ENCODE measurements around the gene PIEZO1. TPM values are rescaled to one million over a fixed set of nuclear protein-coding genes. Genes with fewer than 3 reads are reported as not detected.
A peak's percentile ranks its signal among the peaks of the same experiment; 100 is the strongest.

PIEZO1 gene
- total and polyA plus RNA-seq, 2 donors (not counting 1 experiment from before 2014, with no cell fraction given), result 94.5 to 313 TPM

GRCh38 chr16:88747588-88748301 lies 37.3 kb downstream of the PIEZO1 start:
- peaks cover 1% of the 10 kb centered on the region for H4K20me1 ChIP-seq (ENCODE audit: control insufficient read depth, extremely low read depth, insufficient read depth, low read length)
- H3K4me1 ChIP-seq (ENCODE audit: control insufficient read depth, extremely low read depth, insufficient read depth, low read length), result peaks cover 2% of the 10 kb centered on the region
- no peak overlapping the region for H3K27ac ChIP-seq (ENCODE audit: insufficient read depth, low read length)
- H3K79me2 ChIP-seq (ENCODE audit: control insufficient read depth, insufficient read depth, low read length), result peaks cover 52% of the 10 kb centered on the region
- H3K4me3 ChIP-seq (replicated peaks in 1 of 4; ENCODE audit: control extremely low read depth in 1 of 4, insufficient read depth in 1 of 4, low read depth in 3 of 4, low read length in 4 of 4), result no peak overlapping the region
- H3K9ac ChIP-seq (ENCODE audit: insufficient read depth, low read length), result no peak overlapping the region
- no peak for DNase-seq (ENCODE audit: low read depth in 2 of 2)
- no peaks in the 10 kb centered on the region for H3K27me3 ChIP-seq (ENCODE audit: control insufficient read depth, insufficient read depth, low read length)
- no peaks in the 10 kb centered on the region for H3K9me3 ChIP-seq (ENCODE audit: control insufficient read depth, insufficient read depth, low read depth, low read length)
- TF ChIP-seq CTCF (conservative IDR thresholded peaks at IDR 0.05 in 1 of 2, IDR thresholded peaks at IDR 0.05 in 1 of 2; ENCODE audit: low read depth in 1 of 2, low read length in 2 of 2) (peak in 1 of 2 donors; percentile 24), EZH2 (IDR thresholded peaks at IDR 0.05; ENCODE audit: low read length, missing control alignments) (no peak)
- no peak overlapping the region for H3K4me2 ChIP-seq (ENCODE audit: extremely low read depth, insufficient read depth, low read length)
- H3K36me3 ChIP-seq (ENCODE audit: control insufficient read depth, insufficient read depth, low read length), result peaks cover 12% of the 10 kb centered on the region
- no peak overlapping the region for H2AFZ ChIP-seq (ENCODE audit: low read length)

GRCh38 chr16:88746506-88746905 lies 38.5 kb downstream of the PIEZO1 start:
- no peaks in the 10 kb centered on the region for H3K9me3 ChIP-seq (ENCODE audit: control insufficient read depth, insufficient read depth, low read depth, low read length)
- TF ChIP-seq CTCF (conservative IDR thresholded peaks at IDR 0.05 in 1 of 2, IDR thresholded peaks at IDR 0.05 in 1 of 2; ENCODE audit: low read depth in 1 of 2, low read length in 2 of 2) (no peak), EZH2 (IDR thresholded peaks at IDR 0.05; ENCODE audit: low read length, missing control alignments) (no peak)
- H3K4me1 ChIP-seq (ENCODE audit: control insufficient read depth, extremely low read depth, insufficient read depth, low read length), result peaks cover 2% of the 10 kb centered on the region
- peaks cover 1% of the 10 kb centered on the region for H4K20me1 ChIP-seq (ENCODE audit: control insufficient read depth, extremely low read depth, insufficient read depth, low read length)
- H3K27me3 ChIP-seq (ENCODE audit: control insufficient read depth, insufficient read depth, low read length), result no peaks in the 10 kb centered on the region
- H2AFZ ChIP-seq (ENCODE audit: low read length), result no peak overlapping the region
- H3K79me2 ChIP-seq (ENCODE audit: control insufficient read depth, insufficient read depth, low read length), result peaks cover 44% of the 10 kb centered on the region
- H3K9ac ChIP-seq (ENCODE audit: insufficient read depth, low read length), result no peak overlapping the region
- H3K4me2 ChIP-seq (ENCODE audit: extremely low read depth, insufficient read depth, low read length), result no peak overlapping the region
- DNase-seq (ENCODE audit: low read depth in 2 of 2), result peak in 1 of 2 donors; percentile 36
- H3K36me3 ChIP-seq (ENCODE audit: control insufficient read depth, insufficient read depth, low read length), result peaks cover 15% of the 10 kb centered on the region
- no peak overlapping the region for H3K27ac ChIP-seq (ENCODE audit: insufficient read depth, low read length)
- H3K4me3 ChIP-seq (replicated peaks in 1 of 4; ENCODE audit: control extremely low read depth in 1 of 4, insufficient read depth in 1 of 4, low read depth in 3 of 4, low read length in 4 of 4), result no peak overlapping the region

GRCh38 chr16:88744577-88745521 lies 40.2 kb downstream of the PIEZO1 start:
- no peak for DNase-seq (ENCODE audit: low read depth in 2 of 2)

More at GRCh38 chr16:88744577-88745521, 40.2 kb downstream of the PIEZO1 start:
- no peak for TF ChIP-seq EZH2 (IDR thresholded peaks at IDR 0.05; ENCODE audit: low read length, missing control alignments)
- TF ChIP-seq CTCF (conservative IDR thresholded peaks at IDR 0.05 in 1 of 2, IDR thresholded peaks at IDR 0.05 in 1 of 2; ENCODE audit: low read depth in 1 of 2, low read length in 2 of 2), result no peak
- Histone ChIP-seq H3K36me3 (ENCODE audit: control insufficient read depth, insufficient read depth, low read length) (peaks cover 30% of the 10 kb centered on the region), H3K4me2 (ENCODE audit: extremely low read depth, insufficient read depth, low read length) (no peak overlapping the region), H3K27ac (ENCODE audit: insufficient read depth, low read length) (no peak overlapping the region), H3K9me3 (ENCODE audit: control insufficient read depth, insufficient read depth, low read depth, low read length) (no peaks in the 10 kb centered on the region), H3K9ac (ENCODE audit: insufficient read depth, low read length) (no peak overlapping the region), H3K79me2 (ENCODE audit: control insufficient read depth, insufficient read depth, low read length) (peaks cover 34% of the 10 kb centered on the region), H3K4me3 (replicated peaks in 1 of 4; ENCODE audit: control extremely low read depth in 1 of 4, insufficient read depth in 1 of 4, low read depth in 3 of 4, low read length in 4 of 4) (no peak overlapping the region), H3K4me1 (ENCODE audit: control insufficient read depth, extremely low read depth, insufficient read depth, low read length) (peaks cover 2% of the 10 kb centered on the region), H2AFZ (ENCODE audit: low read length) (no peak overlapping the region), H3K27me3 (ENCODE audit: control insufficient read depth, insufficient read depth, low read length) (no peaks in the 10 kb centered on the region), H4K20me1 (ENCODE audit: control insufficient read depth, extremely low read depth, insufficient read depth, low read length) (peaks cover 1% of the 10 kb centered on the region)

All from fibroblast of lung (primary cell).